ENCODE results near the gene CFAP141.

Gene CFAP141

DNA sequence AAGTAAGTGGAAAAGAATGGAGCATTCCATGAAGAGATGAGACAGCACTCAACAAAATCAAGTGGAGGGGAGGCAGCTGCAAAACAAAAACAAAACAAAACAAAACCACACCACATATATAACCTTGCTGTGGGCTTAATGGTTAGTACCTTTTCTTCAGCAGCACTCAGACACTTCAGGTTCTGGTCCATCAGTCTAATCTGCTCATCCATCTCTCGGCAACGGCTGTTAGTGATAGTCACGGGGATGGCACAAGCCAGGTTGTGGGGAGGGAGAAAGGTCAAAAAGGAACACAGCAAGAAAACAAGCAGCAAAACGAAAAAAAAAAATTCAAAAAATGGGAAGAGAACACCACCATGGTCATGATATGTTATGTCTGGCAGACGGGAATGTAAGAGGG is 34.3 kb downstream of the CFAP141 start:
- ATAC-seq, result no peak
- TF ChIP-seq, protein P1, sequence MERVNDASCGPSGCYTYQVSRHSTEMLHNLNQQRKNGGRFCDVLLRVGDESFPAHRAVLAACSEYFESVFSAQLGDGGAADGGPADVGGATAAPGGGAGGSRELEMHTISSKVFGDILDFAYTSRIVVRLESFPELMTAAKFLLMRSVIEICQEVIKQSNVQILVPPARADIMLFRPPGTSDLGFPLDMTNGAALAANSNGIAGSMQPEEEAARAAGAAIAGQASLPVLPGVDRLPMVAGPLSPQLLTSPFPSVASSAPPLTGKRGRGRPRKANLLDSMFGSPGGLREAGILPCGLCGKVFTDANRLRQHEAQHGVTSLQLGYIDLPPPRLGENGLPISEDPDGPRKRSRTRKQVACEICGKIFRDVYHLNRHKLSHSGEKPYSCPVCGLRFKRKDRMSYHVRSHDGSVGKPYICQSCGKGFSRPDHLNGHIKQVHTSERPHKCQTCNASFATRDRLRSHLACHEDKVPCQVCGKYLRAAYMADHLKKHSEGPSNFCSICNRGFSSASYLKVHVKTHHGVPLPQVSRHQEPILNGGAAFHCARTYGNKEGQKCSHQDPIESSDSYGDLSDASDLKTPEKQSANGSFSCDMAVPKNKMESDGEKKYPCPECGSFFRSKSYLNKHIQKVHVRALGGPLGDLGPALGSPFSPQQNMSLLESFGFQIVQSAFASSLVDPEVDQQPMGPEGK (CRISPR knock-in tag; IDR thresholded peaks at IDR 0.05; ENCODE audit: borderline replicate concordance), result no peak
- TF ChIP-seq, protein P2, sequence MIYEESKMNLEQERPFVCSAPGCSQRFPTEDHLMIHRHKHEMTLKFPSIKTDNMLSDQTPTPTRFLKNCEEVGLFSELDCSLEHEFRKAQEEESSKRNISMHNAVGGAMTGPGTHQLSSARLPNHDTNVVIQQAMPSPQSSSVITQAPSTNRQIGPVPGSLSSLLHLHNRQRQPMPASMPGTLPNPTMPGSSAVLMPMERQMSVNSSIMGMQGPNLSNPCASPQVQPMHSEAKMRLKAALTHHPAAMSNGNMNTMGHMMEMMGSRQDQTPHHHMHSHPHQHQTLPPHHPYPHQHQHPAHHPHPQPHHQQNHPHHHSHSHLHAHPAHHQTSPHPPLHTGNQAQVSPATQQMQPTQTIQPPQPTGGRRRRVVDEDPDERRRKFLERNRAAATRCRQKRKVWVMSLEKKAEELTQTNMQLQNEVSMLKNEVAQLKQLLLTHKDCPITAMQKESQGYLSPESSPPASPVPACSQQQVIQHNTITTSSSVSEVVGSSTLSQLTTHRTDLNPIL (CRISPR knock-in tag; IDR thresholded peaks at IDR 0.05; ENCODE audit: low read depth), result no peak

- ATAC-seq, result no peak
- no peak for TF ChIP-seq ZFP3 (CRISPR knock-in tag; IDR thresholded peaks at IDR 0.05)
- no peak for TF ChIP-seq CSDC2 (CRISPR knock-in tag; IDR thresholded peaks at IDR 0.05)
- no peak for TF ChIP-seq ZNF8 (CRISPR knock-in tag; IDR thresholded peaks at IDR 0.05)
- TF ChIP-seq ESRRG (CRISPR knock-in tag; IDR thresholded peaks at IDR 0.05), result no peak
- TF ChIP-seq ZFP30 (CRISPR knock-in tag; IDR thresholded peaks at IDR 0.05), result no peak
- TF ChIP-seq, protein P3, sequence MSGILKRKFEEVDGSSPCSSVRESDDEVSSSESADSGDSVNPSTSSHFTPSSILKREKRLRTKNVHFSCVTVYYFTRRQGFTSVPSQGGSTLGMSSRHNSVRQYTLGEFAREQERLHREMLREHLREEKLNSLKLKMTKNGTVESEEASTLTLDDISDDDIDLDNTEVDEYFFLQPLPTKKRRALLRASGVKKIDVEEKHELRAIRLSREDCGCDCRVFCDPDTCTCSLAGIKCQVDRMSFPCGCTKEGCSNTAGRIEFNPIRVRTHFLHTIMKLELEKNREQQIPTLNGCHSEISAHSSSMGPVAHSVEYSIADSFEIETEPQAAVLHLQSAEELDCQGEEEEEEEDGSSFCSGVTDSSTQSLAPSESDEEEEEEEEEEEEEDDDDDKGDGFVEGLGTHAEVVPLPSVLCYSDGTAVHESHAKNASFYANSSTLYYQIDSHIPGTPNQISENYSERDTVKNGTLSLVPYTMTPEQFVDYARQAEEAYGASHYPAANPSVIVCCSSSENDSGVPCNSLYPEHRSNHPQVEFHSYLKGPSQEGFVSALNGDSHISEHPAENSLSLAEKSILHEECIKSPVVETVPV (CRISPR knock-in tag; IDR thresholded peaks at IDR 0.05), result no peak
- TF ChIP-seq, protein P4, sequence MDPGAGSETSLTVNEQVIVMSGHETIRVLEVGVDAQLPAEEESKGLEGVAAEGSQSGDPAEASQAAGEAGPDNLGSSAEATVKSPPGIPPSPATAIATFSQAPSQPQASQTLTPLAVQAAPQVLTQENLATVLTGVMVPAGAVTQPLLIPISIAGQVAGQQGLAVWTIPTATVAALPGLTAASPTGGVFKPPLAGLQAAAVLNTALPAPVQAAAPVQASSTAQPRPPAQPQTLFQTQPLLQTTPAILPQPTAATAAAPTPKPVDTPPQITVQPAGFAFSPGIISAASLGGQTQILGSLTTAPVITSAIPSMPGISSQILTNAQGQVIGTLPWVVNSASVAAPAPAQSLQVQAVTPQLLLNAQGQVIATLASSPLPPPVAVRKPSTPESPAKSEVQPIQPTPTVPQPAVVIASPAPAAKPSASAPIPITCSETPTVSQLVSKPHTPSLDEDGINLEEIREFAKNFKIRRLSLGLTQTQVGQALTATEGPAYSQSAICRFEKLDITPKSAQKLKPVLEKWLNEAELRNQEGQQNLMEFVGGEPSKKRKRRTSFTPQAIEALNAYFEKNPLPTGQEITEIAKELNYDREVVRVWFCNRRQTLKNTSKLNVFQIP (CRISPR knock-in tag; IDR thresholded peaks at IDR 0.05; ENCODE audit: borderline replicate concordance, low read depth), result no peak
- no peak for TF ChIP-seq ZNF565 (CRISPR knock-in tag; conservative IDR thresholded peaks at IDR 0.05; ENCODE audit: low read depth)
- no peak for TF ChIP-seq BACH2 (CRISPR knock-in tag; IDR thresholded peaks at IDR 0.05; ENCODE audit: borderline replicate concordance)
- TF ChIP-seq ARNTL (CRISPR knock-in tag; IDR thresholded peaks at IDR 0.05; ENCODE audit: borderline replicate concordance, low read depth), result no peak
- no peak for TF ChIP-seq PPARA (CRISPR knock-in tag; IDR thresholded peaks at IDR 0.05; ENCODE audit: borderline replicate concordance)
- TF ChIP-seq TCF4 (CRISPR knock-in tag; IDR thresholded peaks at IDR 0.05; ENCODE audit: borderline replicate concordance), result no peak
- TF ChIP-seq ZNF70 (CRISPR knock-in tag; IDR thresholded peaks at IDR 0.05), result no peak
- no peak for TF ChIP-seq TSHZ2 (CRISPR knock-in tag; IDR thresholded peaks at IDR 0.05)
- no peak for TF ChIP-seq ZC3H10 (CRISPR knock-in tag; IDR thresholded peaks at IDR 0.05)
- TF ChIP-seq RARB (CRISPR knock-in tag; IDR thresholded peaks at IDR 0.05), result no peak
- no peak for TF ChIP-seq GLIS3 (CRISPR knock-in tag; IDR thresholded peaks at IDR 0.05)
- TF ChIP-seq OSR1 (CRISPR knock-in tag; IDR thresholded peaks at IDR 0.05), result no peak
- TF ChIP-seq, protein P2 (CRISPR knock-in tag; IDR thresholded peaks at IDR 0.05; ENCODE audit: low read depth), result no peak
- TF ChIP-seq, protein P1 (CRISPR knock-in tag; IDR thresholded peaks at IDR 0.05; ENCODE audit: borderline replicate concordance), result no peak
Observed at GRCh38 chr1:154171223-154171583, 34.9 kb downstream of the CFAP141 start.
